HCEC 1CT (cell line): ENCODE measurements around the gene TNFRSF8.
A peak's percentile ranks its signal among the peaks of the same experiment; 100 is the strongest.

Experiments
- DNase-seq: peaks from one replicate; pipeline ENCODE4 v3.0.0-alpha.2; 2017

The TNFRSF8 gene

DNA sequence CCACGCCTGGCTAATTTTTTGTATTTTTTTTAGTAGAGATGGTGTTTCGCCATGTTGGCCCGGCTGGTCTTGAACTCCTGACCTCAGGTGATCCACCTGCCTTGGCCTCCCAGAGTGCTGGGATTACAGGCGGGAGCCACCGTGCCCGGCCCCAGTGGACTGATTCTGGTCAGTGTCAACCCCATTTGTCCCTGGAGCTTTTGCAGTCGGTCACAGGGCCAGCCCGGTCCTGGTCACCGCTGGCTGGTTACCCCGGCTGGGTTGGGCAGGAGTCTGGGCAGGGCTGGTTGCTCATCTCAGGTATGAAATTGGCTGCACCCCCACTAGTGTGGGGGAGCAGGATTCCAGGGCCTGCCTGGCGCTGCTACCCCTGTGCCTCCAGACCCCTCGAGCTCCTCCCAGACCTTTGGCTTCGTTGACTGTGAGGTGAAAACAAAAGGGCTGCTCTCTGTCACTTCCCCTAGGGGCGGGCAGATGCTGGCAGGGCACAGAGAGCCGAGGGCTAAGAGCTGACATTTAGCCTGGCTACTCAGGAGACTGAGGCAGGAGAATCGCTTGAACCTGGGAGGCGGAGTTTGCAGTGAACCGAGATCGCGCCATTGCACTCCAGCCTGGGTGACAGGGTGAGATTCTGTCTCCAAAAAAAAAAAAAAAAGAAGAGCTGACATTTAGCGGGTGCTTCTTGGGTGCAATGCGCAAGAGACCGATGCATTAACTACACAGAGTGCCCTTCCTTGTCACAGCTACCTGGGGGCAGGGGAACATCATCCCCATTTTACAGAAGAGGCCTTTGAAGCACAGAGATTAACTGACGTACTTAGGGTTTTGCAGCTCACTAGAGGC is 114.3 kb downstream of the TNFRSF8 start:
- DNase-seq: no peak

DNA sequence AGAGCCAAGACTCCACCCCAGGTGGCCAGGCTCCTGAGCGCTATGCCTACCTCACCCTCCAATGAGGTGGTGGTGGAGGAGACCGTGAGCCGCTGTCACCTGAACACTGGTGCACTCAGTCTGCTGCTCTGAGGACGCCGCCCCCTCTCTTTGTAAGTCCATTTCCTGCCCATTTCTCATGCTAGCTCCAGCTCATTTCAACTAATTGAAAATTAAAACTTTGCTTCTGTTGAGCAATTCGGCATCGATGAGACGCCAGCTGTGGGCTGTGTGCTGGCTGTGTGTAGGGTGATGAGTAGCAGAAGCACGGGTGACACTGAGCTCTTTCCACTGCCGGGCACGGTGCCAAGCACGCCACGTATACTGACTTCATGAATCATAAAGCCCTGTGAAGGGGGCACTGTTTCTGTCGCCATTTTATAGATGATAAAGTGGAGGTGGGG is 114.9 kb downstream of the TNFRSF8 start:
- DNase-seq: peak; percentile 84

DNA sequence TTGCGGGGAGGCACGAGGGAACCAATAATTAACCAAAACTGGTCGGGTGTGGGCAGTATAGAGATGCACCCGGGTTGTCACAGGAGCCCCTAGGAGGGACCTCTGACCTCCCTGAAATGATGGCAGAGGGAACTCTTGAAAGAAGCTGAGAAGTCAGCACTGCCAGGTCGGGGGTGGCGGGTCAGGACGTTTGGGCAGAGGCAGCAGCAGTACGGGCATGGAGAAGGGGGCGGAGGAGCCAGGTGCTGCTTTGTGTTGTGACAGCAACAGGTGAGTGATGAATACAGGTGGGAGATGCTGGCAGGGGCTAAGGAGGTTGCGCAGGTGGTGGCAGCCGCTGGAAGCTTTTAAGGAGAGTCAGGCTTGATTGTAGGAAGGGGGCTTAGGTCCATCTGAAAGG is 115.4 kb downstream of the TNFRSF8 start:
- no peak for DNase-seq

DNA sequence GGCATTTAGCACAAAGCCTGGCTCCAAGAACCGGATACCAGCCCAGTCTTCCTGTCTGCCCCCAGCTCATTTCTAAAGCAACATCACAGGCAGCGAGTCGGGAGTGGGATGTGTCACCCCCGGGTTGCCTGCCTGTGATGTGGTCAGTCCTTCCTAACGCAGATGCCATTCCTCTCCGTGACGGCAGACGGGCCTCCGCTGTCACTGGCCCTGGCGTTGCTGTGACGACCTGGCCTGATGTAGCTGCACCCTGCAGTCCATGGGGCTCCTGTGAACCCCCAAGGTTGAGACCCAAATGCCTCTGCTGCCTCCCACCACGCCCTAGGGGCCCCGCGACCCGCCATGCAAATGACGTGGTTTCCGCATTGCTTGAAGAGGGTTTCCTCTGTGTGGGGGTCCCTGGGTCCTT is 116.0 kb downstream of the TNFRSF8 start:
- no peak for DNase-seq

DNA sequence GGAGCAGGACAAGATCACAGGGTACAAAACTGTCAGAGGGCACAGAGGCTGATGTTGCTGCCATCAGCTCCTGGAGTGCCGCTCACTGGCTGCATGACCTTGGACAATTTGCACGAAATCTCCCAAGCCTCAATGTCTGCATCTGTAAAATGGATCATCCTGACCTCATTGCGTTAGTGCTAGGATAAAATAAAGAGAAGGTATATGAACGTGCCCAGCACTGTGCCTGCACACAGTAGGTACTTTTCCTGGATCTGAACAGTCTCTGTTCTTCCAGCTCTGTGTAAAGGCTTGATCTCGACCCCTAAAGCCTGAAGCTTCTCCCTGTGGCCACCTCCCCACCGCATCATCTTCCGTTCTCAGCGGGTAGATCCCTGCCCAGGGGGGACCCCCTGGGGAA is 116.6 kb downstream of the TNFRSF8 start:
- DNase-seq: no peak

DNA sequence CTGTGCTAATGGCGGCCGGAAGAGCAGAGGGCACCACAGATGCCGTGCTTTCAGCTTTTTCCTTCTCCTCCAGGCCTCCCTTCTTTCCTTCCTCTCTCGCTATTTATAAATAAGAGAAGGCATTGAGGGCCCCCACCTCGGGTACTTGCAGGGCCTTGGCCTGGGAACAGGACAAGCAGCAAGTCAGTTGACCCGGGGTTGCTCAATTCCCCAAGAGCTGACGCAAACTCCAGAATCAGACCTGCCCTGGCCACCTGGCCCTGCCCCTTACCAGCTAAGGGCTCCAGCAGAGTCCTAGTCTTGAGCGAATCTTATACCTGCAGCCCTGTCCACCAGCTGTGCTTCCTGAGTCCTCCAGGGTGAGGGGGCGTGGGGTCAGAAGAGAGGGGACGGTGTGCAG is 117.2 kb downstream of the TNFRSF8 start:
- no peak for DNase-seq

DNA sequence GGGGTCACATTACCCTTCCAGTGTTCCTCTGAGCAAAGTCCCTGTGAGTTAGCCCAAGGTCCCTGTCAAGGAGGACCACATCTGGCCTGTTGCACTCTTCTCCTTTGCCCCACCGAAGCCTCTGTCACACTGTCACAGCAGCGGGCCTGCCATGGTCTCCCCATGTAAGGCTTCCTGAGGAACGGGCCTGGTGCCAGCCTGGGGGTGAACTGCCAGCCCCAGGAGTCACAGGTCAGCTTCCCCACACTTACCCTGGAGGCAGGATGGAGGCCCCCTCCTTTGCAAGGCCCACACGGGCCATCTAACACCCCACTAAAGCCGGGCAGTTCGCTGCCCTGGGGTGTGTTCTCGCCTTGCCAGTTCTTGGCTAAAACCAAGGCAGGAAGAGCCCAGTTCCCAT is 117.8 kb downstream of the TNFRSF8 start:
- no peak for DNase-seq

DNA sequence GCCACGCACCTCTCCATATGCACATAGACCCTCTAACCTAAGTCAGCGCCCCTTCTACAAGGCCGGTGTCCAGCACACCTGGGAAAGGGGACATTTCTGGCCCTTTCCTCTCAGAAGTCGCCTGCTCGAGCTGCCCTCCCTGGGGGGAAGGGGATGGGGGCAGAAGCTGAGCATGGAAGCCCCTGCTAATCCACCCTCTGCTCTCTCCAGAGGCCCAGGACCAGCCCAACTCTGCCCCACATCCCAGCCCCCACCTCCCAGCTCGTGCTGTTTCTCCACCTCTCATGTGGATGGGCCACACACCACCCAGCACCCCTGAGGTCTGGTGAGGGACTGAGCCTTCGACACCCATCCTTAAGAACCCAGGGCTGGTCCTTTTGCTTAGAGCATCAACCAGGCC is 118.5 kb downstream of the TNFRSF8 start:
- DNase-seq: no peak

DNA sequence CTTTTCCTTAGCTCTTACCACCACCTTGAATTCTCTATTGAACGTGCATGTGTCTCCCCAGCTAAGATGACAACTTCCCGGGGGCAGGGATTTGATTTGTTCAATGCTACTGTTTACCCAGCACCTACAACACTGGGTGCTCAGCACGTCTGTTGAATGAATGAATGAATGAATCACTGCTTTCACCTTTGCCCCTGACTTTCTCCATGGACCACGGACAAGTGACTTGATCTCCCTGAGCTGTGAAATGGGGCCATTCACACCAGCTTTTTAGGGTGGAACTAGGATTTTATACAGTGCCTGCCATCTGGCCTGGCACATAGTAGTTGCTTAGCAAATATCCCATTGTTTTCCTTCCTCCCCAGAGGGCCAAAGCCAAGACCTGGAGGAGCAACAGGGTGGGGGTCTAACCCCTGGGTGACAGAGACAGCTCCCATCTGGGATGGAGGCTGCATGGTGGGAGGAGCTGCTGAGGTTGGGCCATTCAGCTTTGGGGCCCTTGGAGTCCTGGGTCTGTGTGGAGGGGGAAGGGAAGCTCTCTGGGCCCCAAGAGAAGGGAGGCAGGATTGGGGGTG is 119.4 kb downstream of the TNFRSF8 start:
- no peak for DNase-seq

DNA sequence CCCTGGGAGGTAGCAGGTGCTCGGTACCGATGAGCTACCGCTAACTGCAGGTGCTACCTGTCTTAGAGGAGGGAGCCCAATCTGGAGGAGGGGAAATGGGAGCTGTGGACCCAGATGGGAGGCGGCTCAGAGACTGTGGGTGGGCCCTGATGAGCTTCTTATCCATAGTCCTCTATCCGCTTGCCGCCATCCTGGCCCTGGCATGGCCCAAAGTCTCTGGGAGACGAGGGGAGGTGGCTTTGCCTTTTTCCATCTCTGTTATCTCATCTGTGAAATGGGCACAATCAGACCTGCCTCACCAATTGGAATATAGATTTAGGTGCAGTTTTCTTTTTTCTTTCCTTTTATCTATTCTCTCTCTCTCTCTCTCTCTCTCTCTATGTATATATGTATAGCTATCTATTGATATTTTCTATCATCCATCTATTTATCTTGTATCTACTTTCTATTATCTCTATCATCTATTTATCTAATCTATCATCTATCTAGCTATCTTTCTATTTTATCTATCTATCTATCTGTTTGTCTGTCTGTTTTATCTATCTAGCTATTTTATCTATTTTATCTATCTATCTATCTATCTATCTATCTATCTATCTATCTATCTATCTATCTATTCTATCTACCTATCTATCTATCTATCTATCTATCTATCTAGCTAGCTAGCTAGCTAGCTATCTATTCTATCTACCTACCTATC is 120.1 kb downstream of the TNFRSF8 start:
- DNase-seq: no peak

DNA sequence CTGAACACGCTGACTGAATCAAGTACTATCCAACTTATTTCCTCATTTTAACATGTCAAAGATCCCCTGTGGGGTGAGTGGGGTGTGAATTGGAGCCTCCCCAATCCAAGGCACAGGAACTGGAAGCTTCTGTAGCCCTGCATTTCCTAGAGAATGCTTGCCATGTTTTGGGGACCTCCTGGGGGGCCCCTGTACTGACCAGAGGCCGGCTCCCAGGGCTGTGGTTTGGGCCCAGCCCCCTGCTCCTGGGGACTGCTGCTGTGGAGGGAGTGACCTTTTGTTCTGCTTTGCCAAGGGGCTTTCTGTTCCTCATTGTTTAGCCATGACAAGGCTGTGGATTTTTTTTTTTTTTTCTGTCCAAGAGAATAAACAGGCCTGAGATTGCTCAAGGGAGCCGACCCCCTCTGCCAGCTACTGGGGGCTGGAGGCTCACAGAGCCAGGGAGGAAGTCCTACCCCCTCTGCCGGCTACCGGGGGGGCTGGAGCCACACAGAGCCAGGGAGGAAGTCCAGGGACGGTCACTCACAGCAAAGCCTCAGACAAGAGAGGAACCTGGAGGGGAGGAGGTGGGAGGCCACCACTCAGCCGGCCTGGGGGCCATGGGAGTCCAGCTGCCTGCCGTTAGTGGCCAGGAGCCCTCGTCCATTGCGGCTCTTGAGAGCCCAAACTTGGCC is 121.0 kb downstream of the TNFRSF8 start:
- DNase-seq: peak; percentile 71

DNA sequence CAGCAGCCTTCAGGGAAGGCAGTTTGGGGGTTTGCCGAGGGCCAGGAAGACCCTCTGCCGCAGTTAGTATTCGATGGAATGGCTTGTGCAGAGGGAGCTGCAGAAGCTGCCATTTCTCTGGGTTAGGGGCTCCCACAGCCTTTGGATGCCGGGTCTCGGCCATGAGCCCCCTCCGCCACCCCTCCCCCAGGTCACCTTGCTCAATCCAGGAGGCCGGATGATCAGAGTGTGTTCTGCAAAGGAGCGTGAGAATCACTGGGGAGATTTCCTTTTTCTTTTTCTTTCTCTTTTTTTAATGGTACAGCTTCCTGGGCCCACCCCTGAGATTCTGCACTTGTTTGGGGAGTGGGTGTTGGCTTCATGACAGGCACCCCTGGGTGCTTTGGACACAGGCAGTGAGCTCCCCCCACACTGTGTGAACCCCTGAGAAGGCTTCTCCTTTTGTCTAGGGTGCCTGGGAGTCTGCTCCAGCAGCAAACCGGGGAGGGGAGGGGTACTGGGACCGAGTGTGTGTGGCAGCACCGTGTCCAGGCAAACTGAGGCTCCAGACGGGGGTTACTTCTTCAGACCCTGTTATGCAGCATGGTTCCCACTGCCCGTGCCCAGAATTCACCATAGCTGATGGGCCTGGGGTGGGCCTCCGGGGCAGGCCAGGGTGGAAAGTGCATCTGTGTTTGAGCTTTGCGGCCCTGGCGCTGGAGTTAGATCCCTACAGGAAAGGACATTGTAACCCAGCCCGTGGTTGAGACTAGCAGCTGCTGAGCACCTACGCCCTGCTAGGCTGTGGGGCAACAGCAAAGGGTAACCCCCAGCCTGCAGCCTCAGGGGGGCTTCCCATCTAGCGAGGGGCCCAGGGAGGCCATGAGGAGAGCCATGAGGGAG is 122.2 kb downstream of the TNFRSF8 start:
- no peak for DNase-seq

DNA sequence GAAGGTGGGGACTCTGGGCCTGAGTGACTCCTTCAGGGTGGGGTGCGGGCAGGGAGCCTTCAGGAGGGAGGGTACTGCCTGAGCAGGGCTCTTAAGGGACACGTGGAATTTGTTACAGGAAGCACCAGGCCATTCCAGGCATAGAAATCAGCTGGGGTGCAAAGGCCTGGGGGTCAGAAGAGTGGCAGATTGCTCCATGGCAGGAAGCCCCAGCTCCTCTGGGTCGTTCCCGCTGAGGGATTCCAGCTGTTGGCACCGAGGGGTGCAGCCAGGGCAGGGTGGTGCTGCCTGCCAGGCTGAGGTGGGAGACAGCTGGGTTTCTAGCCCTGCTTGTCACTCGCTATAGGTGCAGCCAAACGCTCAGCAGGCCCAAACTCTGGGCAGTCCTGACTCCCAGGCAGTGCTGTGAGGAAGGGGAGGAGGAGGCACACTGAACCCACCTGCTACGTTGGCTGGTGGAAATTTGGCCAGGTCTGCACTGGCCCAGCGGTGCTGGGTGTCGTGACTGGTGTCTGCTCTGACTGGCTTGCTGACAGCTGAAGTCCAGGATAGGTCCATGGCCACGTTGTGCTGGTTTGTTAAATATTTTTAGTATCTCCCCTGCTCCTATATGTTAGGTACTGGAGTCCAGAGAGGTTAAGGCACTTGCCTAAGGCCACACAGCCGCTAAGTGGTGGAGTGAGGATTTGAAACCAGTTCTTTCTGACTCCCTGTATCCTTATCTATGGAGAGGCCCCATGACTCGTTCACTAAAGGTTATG is 123.0 kb downstream of the TNFRSF8 start:
- DNase-seq: peak; percentile 33

DNA sequence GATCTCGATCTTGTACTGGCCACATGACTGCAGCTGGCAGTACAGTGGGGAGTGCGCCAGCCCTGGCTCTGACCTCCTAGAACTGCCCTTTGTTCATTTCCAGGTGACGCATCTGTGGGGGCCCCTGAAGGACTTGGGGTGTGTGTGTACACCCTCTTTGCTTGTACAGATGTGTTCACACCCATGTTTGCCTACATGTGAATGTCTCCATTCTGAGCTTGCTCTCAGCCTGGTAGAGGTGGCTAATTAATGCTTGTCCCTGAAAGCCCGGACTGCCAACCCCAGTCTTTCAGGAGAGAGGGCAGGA is 123.5 kb downstream of the TNFRSF8 start:
- peak; percentile 27 for DNase-seq

DNA sequence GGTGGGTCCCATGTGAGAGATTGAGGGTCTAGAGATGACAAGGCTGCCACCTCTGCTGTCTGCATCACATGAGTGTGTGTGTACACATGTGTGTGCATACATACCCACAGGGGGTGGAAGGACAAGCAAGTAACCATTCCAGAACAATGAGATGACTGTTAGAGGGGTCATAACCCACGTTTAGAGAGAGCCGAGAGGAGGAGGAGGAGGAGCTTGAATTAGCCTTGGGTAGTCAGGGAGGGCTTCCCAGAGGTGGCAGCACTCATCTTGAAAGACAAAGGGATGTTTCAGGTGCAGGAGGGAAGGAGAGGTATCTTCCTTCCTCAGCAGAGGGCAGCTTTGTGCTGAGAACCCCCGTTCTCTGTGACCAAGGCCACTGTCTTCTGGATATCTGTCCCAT is 125.0 kb downstream of the TNFRSF8 start:
- DNase-seq: peak; percentile 12

DNA sequence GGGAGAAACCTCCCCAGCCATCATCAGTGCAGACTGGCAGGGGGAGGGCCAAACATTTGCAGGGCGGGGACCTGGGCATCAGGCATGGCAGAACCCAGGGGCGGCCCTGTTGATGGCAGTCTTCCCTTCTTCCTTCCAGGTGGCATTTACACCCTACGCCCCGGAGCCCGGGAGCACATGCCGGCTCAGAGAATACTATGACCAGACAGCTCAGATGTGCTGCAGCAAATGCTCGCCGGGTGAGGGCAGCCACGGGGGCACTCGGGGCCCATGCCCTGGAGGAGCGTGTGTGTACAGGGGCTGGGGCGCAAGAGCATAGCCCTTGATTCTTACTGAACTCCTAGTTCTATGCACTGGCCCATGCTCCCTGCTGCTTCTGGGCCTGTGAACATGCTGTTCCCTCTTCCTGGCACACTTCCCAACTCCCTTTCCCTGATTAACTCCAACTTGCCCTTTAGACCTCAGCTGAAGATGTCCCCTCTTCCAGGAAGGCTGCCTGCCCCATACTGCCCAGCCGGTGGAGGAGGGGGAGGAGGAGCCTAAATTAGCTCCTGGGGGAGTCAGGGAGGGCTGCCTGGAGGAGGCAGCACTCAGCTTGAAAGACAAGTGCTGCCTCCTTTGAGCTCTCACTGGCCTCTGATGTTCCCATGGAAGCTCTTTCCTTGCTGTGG is 125.7 kb downstream of the TNFRSF8 start:
- DNase-seq: no peak

DNA sequence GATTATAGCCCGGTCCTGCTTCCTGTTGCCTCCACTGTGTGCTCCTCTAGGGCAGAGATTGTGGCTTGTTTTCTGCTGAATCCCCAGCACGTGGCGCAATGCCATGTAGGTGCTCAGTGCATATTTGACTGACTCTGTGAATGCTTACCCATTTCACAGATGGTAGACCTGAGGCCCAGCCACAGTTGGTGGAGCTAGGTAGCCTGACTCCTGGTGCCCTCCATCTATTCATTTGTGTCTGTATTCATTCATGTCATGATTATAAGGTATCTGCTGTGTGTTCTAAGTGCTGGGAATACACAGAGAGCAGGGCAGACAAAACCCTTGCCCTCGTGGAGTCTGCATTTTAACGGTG is 126.2 kb downstream of the TNFRSF8 start:
- no peak for DNase-seq

DNA sequence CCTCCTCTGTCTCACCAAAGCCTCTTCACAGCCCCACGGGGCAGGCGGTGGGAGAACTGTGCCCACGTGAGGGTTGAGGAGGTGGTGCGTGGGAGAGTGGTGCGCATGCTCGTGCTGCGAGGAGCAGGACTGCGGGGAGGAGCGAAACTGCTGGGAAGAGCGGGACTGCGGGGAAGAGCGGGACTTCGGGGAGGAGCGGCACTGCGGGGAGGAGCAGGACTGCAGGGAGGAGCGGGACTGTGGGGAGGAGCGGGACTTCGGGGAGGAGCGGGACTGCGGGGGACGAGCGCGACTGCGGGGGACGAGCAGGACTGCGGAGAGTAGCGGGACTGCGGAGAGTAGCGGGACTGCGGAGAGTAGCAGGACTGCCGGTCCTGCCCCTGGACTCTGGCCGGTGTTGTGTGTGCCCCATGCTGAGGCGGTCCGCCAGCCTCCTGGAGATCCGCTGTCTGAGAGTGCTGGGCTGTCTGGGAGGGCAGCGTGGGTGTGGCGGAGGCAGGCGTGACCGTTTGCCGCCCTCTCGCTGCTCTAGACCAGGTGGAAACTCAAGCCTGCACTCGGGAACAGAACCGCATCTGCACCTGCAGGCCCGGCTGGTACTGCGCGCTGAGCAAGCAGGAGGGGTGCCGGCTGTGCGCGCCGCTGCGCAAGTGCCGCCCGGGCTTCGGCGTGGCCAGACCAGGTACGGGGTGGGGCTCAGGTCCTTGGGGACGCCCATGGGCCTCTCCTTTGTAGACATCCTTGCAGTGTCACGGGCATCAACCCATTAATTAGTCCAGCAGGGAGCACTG is 128.3 kb downstream of the TNFRSF8 start:
- DNase-seq: no peak
